Endothelial cell of umbilical vein (primary cell): ENCODE data around the gene DNASE2. TPM values are rescaled to one million over a fixed set of nuclear protein-coding genes. Genes with fewer than 3 reads are reported as not detected.

Source experiments
- BruUV-seq: library from RNA; stranded (reverse); fragments of 400-500 nt; replicated peaks from 2 replicates; lab custom pipeline; 2021; lab: Mats Ljungman, UMichigan
- CTCF ChIA-PET: fragments of 300-600, 350-600 bp; sonication (Branson Sonifier 250); formaldehyde crosslinking; loops from one replicate; lab custom pipeline; 2021; ENCODE audit warnings: antibody characterized with exemption, inconsistent platforms; lab: Charles Lee
- POLR2A ChIA-PET: fragments of 300-600, 350-600 bp; sonication (Branson Sonifier 250); formaldehyde crosslinking; loops from one replicate; lab custom pipeline; 2021; ENCODE audit warnings: antibody characterized with exemption, inconsistent platforms; lab: Charles Lee
- DNase-seq: peaks from one replicate; pipeline ENCODE4 v3.0.0-alpha.2; 2011; ENCODE audit warnings: low read depth, low spot score
- FAIRE-seq: peaks from 2 replicates; lab custom pipeline; 2011; peaks lifted over from hg19 to GRCh38; lab: Jason Lieb, UNC
- H2AFZ ChIP-seq: 2 replicates; pipeline ENCODE4 v1.6.0; 2012; ENCODE audit warnings: low read depth, low read length, control low read depth, inconsistent platforms
- H3K27ac ChIP-seq: 2 replicates; pipeline ENCODE4 v1.5.1; 2011; ENCODE audit warnings: low read depth, mild to moderate bottlenecking, control low read depth, low read length, moderate library complexity; ENCODE audit not compliant: insufficient read depth
- H3K27me3 ChIP-seq, 2 experiments: 2 replicates each; pipeline versions ENCODE4 v1.6.0 to v1.6.1; 2011; ENCODE audit warnings: low read length in 2 of 2, mixed read lengths in 1 of 2; ENCODE audit not compliant: control insufficient read depth in 2 of 2, insufficient read depth in 2 of 2
- H3K36me3 ChIP-seq, 2 experiments: 2 replicates in 1 of 2; 3 replicates in 1 of 2; pipeline ENCODE4 v1.5.1; 2011; ENCODE audit warnings: low read length in 2 of 2, mild to moderate bottlenecking in 1 of 2, moderate library complexity in 1 of 2; ENCODE audit not compliant: control insufficient read depth in 2 of 2, insufficient read depth in 2 of 2; ENCODE audit errors: extremely low read depth in 1 of 2
- H3K4me1 ChIP-seq: 3 replicates; pipeline ENCODE4 v1.5.1; 2011; ENCODE audit warnings: mild to moderate bottlenecking, low read length; ENCODE audit not compliant: control insufficient read depth, insufficient read depth; ENCODE audit errors: extremely low read depth
- H3K4me2 ChIP-seq: 2 replicates; pipeline ENCODE4 v1.6.1; 2011; ENCODE audit warnings: low read length, control low read depth, mixed read lengths; ENCODE audit not compliant: insufficient read depth
- H3K4me3 ChIP-seq, 3 experiments: fragments of 200-600 bp in 1 of 3; sonication (generic), shearing (Covaris generic) in 1 of 3; replicated peaks in 1 of 3; 2 replicates each; pipeline ENCODE4 v1.5.1; 2011 to 2016; ENCODE audit warnings: control low read depth in 3 of 3, low read length in 3 of 3, mild to moderate bottlenecking in 2 of 3, inconsistent platforms in 1 of 3, low read depth in 1 of 3, moderate library complexity in 1 of 3; ENCODE audit not compliant: insufficient read depth in 1 of 3
- H3K79me2 ChIP-seq: 2 replicates; pipeline ENCODE4 v1.6.0; 2012; ENCODE audit warnings: low read length, inconsistent platforms; ENCODE audit not compliant: control insufficient read depth, insufficient read depth
- H3K9ac ChIP-seq: replicated peaks from 2 replicates; pipeline ENCODE3; 2011; ENCODE audit warnings: low read length, control low read depth; ENCODE audit not compliant: insufficient read depth; ENCODE audit errors: extremely low read depth
- H3K9me1 ChIP-seq: replicated peaks from 3 replicates; pipeline ENCODE4 v1.6.0; 2011; ENCODE audit warnings: mild to moderate bottlenecking, low read length; ENCODE audit not compliant: control insufficient read depth, insufficient read depth; ENCODE audit errors: extremely low read depth
- H3K9me3 ChIP-seq: replicated peaks from 2 replicates; pipeline ENCODE4 v1.5.1; 2012; ENCODE audit warnings: low read length, inconsistent platforms; ENCODE audit not compliant: control insufficient read depth, insufficient read depth
- H4K20me1 ChIP-seq: replicated peaks from 2 replicates; pipeline ENCODE3; 2011; ENCODE audit warnings: mild to moderate bottlenecking, low read length; ENCODE audit not compliant: control insufficient read depth, insufficient read depth; ENCODE audit errors: extremely low read depth
- CTCF ChIP-seq, 2 donors: IDR thresholded peaks; 1 replicate in 1 of 2; 2 replicates in 1 of 2; pipeline ENCODE4 v1.5.1; 2011; ENCODE audit warnings: low read length in 2 of 2, mild to moderate bottlenecking in 2 of 2, moderate library complexity in 2 of 2, control low read depth in 1 of 2, inconsistent platforms in 1 of 2, low read depth in 1 of 2; ENCODE audit not compliant: insufficient read depth in 1 of 2; ENCODE audit errors: extremely low read depth in 1 of 2
- EZH2 ChIP-seq: IDR thresholded peaks from 2 replicates; pipeline ENCODE4 v1.6.1; 2012; ENCODE audit warnings: borderline replicate concordance, low read depth, mild to moderate bottlenecking, moderate library complexity, low read length, inconsistent platforms; ENCODE audit not compliant: severe bottlenecking
- FOS ChIP-seq: IDR thresholded peaks from 2 replicates; pipeline ENCODE4 v1.6.1; 2011; ENCODE audit warnings: mild to moderate bottlenecking, low read length, moderate library complexity, borderline replicate concordance; ENCODE audit not compliant: insufficient read depth
- GATA2 ChIP-seq: IDR thresholded peaks from 2 replicates; pipeline ENCODE4 v1.7.0; 2011; ENCODE audit warnings: low read depth, mild to moderate bottlenecking, moderate library complexity, mixed read lengths, low read length; ENCODE audit not compliant: insufficient read length, insufficient read depth
- JUN ChIP-seq: IDR thresholded peaks from 2 replicates; pipeline ENCODE4 v1.6.1; 2011; ENCODE audit warnings: borderline replicate concordance, low read depth; ENCODE audit not compliant: insufficient read length, insufficient read depth
- MAX ChIP-seq: IDR thresholded peaks from 2 replicates; pipeline ENCODE4 v1.6.1; 2011; ENCODE audit not compliant: insufficient read depth, insufficient read length
- MYC ChIP-seq: IDR thresholded peaks from one replicate; pipeline ENCODE4 v1.6.1; 2011; ENCODE audit warnings: mild to moderate bottlenecking, low read depth, low read length
- POLR2A ChIP-seq: IDR thresholded peaks from 2 replicates; pipeline ENCODE4 v1.6.1; 2012; ENCODE audit warnings: low read depth, mild to moderate bottlenecking, control low read depth, low read length
- POLR2AphosphoS5 ChIP-seq: IDR thresholded peaks from 2 replicates; pipeline ENCODE4 v1.6.1; 2012; ENCODE audit warnings: low read depth, mild to moderate bottlenecking, control low read depth, low read length, moderate library complexity; ENCODE audit not compliant: insufficient read depth
- dilution Hi-C: fragments of 300-500 bp; cut with MboI; formaldehyde crosslinking; loops from one replicate; pipeline ENCODE4 v1.15.0; 2019; ENCODE audit warnings: low sequenced_read_pairs; ENCODE audit not compliant: extremely low pct_ligation_motif_present
- intact Hi-C: fragments of 100-400 bp; cut with micrococcal nuclease; formaldehyde crosslinking; loops from one replicate; pipeline ENCODE4 v1.10.0; 2022
- polyA plus RNA-seq, 4 experiments: library from polyadenylated mRNA; depleted of rRNA in 3 of 4; stranded (reverse) in 3 of 4; unstranded in 1 of 4; fragments of >200 nt; gene quantifications; 2 replicates each; pipeline versions ENCODE4 v1.2.1 to v1.2.3, GENCODE V29; 2011 to 2012; ENCODE audit warnings: missing spikeins in 1 of 4
- total RNA-seq: library from RNA; stranded (reverse); gene quantifications from 2 replicates; pipeline ENCODE4 v1.2.3, GENCODE V29; 2021

Gene DNASE2
- total and polyA plus RNA-seq, 2 donors (not counting 3 experiments of a cell fraction or from before 2014, with no cell fraction given) = 31.3 to 51.9 TPM

GRCh38 chr19:12856653-12857052 is 24.6 kb downstream of the DNASE2 start:
- BruUV-seq = no TSS peak
- ChIA-PET CTCF (no interaction called here), POLR2A (interaction anchor here (0.7 to 1.0 kb wide), 2 partner anchors 12 to 65 kb away, joined by 4 to 5 read pairs; partner anchors contain the start of gene JUNB)
- Histone ChIP-seq H3K79me2 (no peaks in the 10 kb centered on the region), H3K9me1 (no peaks in the 10 kb centered on the region), H3K4me2 (no peak overlapping the region), H3K36me3 (no peaks in the 10 kb centered on the region), H3K9ac (no peak overlapping the region), H3K27ac (no peak overlapping the region), H3K4me1 (no peaks in the 10 kb centered on the region), H3K9me3 (no peaks in the 10 kb centered on the region), H3K4me3 (no peak overlapping the region), H2AFZ (no peak overlapping the region), H3K27me3 (peaks cover 0 to 1% of the 10 kb centered on the region in 2 experiments), H4K20me1 (no peaks in the 10 kb centered on the region)
- dilution Hi-C loops = no loop called here
- no peak for TF ChIP-seq EZH2
- TF ChIP-seq MAX = no peak
- no peak for TF ChIP-seq FOS
- no peak for TF ChIP-seq CTCF (IDR thresholded peaks at IDR 0.05; ENCODE audit: extremely low read depth in 1 of 2, insufficient read depth in 1 of 2, low read depth in 1 of 2, low read length in 2 of 2)
- no peak for TF ChIP-seq MYC
- TF ChIP-seq JUN = no peak
- no peak for TF ChIP-seq POLR2AphosphoS5
- TF ChIP-seq GATA2 = no peak
- no peak for TF ChIP-seq POLR2A
- no peak for FAIRE-seq
- intact Hi-C loops = no loop called here
- no peak for DNase-seq
